Inferior parietal cortex (tissue), 1 donor: ENCODE results near the gene MAPK8IP2.
A peak's percentile ranks its signal among the peaks of the same experiment; 100 is the strongest.

Experiments
- DNase-seq: peaks from one replicate; pipeline ENCODE4 v3.0.0-alpha.2; 2016; ENCODE audit errors: extremely low spot score

MAPK8IP2 gene

DNA sequence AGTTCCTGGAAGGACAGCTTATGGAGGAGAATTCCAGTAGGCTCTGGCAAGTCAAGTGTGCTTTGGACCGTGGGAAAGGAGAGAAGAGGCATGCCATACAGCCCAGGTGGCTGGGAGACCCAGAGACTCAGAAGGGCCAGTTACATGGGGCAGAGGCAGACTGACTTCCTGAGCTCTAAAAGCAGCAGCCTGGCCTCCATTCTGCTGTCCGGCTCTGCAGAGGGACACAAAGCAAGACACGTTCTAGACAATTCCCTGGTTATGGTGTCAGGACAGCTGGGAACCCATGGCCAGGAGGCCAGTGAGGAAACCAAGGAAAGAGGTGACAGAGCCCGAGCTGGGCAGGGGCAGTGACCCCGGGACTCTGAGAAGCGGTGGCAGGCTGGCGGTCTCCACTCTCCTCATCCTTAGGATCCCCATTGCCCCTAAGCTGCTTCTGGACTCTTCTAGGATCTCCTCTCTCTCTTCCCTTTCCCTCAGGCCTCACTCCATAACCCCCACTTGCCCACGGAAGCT lies 25.1 kb upstream of the MAPK8IP2 start:
- DNase-seq, result no peak

DNA sequence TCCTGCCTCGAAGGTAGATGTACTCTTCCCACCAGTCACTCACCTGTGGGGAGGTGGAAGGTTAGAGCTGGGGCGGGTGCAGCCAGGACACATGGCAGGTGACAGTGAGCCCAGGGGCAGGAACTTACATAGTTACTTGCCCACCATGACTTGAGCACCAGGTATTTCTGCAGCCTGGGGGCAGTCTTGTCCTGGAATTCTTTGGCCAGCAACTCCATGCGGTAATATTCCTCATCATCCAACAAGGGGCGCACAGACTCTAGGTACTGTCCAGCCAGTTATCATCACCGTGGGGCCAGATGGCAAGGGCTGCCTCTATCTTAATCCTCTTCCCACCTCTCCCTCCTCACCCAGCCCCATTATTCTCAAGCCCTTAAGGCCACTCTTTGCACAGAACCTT lies 24.5 kb upstream of the MAPK8IP2 start:
- no peak for DNase-seq

DNA sequence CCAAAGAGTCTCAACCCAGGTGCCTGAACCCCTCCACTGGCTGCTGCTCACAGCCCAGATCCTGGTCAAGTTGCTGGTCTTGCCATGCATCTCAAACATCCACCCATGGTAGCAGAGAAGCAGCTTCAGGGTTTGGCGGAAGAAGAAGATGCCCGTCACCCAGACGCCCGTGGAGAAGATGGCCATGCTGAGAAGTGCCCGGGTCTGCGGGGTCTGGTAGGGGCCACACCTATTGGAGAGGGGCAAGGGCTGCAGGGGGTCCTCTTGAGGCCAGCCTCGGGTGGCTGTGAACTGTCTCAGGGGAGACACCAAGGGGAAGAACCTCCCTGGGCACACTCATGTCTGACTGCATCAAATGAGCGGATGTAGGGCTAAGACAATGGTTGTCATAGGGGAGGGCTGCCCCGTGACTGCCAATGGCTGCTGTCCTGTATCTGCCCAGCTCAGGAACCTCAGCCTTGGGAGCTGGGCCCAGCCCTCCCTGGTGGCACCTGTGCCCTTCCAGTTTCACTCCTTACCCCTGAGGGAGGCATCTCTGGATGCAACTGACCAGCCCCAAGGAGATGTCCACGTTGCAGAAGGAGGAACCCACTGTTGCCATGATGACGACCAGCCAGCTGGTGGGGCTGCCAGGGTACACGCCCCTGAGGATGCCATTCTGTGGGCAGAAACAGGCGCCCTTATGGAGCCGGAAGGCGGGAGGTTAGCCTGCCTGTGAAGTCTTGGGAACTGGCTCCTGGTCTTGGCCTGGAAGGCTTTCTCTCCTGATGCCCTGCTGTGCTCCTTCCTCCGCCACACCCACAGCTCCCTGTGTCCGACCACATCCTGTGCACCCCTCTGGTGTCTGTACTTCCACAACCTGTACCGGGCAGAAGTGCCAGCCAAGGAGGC lies 23.5 kb upstream of the MAPK8IP2 start:
- DNase-seq, result no peak

DNA sequence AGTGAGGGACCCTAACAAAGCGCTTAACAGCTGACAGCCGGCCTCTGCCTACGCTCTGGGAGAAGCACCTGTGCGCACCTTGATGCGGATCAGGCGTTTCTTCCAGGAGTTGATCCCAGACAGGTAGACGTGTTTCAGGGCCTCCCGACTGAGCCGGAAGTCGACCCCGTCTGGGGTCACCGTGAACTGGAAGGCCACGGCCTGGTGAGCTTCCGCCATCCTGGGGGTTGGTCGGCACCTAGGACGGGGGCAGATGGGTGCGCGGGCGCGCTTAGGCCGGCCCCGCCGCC lies 23.0 kb upstream of the MAPK8IP2 start:
- no peak for DNase-seq

DNA sequence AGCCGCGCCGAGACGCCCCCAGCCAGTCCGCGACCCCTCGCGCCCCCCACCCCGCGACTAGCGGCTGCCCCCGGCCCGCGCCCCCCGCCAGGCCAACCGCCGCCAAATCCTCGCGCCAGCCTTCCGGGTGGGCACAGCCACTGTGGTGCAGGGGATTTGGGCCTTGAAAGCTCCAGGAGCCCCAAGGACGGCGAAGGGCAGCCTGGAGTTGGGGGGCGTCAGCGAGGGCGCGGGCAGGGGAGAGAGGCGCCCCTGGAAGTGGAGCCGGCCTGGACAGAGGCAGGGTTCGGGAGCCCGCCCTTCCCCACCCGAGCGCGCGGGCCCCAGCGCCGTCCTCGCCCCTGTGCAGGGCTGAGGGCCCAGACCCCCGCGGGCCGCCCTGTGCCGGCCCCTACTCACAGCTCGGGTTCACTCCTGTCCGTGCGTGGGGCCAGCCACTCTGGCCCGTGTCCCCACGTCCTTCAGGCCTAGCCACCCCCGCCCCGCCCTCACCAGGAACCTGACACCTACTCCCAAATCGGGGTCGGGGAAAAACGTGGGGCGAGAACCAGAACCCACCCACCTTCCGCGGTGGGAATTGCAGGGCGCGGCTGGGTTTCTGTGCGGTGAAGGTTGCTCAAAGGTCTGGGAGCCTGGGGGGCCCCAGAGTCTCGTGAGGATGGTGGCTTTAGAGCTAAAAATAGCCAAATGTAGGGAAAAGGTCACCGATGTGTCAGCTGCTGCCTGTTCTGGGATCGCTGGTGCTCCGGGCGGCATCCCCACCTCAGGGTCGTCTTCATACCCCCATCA lies 22.4 kb upstream of the MAPK8IP2 start, which contains the start of gene CPT1B:
TSS of gene CPT1B (minus strand) at position 441 of the 789 bp plus-strand sequence. CDS start 512 bp downstream, outside the sequence.
- DNase-seq, result no peak

DNA sequence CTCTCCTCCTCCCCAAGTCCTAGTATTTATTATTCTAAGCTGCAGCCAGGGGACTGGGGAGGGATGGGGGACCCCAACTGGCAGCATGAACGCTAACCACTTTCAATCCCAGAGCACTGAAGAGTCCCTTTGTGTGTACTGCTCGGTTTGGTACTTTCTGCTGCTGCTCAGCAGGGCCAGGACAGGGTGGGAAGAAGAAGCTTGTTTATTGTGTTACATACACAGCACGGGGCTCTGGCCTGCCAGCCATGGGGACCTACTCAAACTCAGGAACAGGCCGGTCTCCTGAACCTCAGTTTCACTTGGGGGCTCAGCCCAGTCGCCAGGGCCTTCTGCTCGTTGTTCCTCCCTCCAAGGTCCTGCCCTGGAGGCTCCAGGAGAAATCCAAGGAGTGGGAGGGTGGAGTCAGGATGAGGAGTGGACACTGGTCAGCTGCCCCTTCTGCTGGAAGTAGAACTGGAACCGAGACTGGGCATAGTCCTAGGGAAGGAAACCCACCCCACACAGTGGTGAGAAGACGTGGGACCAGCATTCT lies 21.8 kb upstream of the MAPK8IP2 start:
- no peak for DNase-seq

DNA sequence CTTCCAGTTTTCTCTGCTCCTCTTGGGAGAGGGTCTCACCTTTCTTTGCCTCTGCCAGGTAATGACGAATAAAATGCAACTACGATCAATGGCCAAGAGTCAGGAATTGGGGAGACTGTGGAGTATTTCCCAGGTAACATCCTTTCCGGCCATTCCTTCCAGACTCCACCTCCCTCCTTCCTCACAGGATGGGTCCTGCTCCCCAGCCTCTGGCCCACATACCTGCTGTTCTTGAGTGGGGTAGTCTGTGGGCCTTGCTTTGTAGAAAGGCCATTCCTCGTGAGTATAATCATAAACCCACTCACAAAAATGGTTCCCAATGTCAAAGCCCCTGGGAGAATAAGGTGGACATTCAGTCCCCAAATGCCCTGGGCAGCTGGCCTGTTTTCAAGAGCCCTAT lies 20.8 kb upstream of the MAPK8IP2 start:
- DNase-seq, result no peak

DNA sequence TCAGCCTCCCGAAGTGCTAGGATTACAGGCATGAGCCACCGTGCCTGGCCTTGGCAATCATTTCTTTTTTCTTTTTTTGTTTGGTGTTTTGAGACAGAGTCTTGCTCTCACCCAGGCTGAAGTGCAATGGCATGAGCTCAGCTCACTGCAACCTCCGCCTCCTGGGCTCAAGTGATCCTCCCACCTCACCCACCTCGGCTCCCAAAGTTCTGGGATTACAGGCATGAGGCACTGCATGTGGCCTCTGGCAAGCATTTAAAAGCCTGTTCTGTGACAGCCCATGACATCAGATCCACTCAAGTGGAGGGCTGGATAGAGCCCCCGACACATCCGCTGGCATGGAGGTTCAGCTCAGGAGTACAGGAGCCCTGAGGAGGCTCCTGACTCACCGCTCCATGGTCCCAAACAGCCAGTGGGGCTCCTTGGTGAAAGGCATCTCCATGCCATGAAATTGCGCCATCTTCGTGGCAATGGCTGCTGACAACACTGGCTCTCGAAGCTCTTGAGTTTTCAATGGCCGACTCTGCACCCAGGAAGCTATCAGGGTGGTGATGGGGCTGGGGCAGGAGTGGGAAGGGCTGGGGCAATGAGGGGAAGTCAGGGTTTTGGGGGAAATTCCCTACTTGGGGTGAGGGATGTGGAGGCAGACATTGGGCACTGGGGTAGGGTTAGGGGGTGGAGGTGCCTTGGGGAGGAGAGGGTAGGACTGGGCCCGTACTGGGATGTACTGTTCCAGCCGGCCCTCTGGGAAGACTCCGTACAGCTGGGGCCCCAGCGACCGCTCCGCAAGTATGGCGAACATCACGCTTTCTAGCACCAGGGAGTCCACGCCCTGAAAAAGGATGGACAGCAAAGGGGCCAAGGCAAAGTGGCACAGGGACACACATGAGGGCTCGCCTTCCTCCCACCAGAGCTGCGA lies 19.3 kb upstream of the MAPK8IP2 start:
- no peak for DNase-seq

DNA sequence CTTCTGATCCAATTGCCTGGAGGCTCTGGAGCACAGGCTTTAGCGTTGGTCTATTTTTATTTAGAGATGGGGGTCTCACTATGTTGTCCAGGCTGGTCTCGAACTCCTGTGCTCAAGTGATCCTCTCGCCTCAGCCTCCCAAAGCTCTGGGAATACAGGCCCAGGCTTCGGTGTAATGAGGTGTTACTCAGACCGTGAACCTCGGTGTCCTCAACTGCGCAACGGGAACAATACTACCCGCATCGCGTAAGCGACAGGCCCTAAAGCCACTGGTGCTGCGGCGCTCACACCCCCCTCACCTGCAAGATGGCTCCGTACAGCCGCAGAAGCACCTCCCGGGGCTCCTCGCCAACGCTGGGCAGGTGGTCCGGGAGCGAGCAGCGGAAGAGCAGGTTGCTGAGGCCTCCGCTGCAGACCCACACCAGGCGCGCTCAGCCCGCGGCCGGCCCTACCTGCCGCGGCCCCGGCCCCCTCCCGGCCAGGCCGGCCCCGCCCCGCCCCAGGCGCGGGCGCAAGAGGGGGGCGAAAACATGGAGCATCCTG lies 18.6 kb upstream of the MAPK8IP2 start:
- DNase-seq, result no peak

DNA sequence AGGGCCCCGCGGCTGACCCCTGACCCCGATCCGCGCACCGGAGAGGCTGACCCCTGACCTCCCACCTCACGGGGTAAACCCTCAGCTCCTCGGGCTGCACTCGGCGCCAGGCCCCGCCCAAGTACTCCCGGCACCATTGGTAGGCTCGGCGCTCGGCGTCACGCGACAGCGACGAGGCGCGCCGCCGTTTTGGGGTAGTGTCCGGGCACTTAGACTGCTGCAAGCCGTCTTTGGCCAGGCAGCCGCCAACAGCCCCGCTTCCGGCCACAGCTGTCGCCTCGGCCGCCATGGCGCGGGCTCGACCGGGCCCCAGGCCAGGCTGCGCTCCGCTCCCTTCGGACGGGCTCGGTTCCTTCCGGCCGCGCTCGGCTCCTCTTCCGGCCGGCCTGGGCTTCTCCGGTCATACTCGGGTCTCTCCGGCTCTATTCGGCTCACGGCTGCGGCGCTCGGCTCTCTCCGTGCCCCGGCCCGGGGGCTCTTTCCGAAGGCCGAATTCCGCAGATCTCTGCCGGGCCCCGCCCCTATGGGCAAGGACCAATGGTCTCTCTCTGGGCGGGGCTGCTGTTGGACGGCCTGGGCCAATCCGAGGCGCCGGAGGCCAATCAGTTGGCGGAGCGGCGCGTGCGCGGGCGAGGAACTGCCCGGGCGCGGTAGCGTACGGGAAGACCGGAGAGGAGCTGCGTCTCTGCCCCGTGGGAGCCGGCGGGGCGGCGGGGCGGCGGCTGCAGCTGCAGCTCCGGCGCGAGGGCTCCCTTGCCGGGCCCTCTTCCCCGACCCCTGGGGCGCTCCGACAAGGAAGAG lies 17.9 kb upstream of the MAPK8IP2 start, which contains the start of gene CHKB:
TSS of gene CHKB (minus strand) at position 357 of the 801 bp plus-strand sequence. CDS start at position 289, 68 bp downstream.
- DNase-seq, result peak; percentile 97

DNA sequence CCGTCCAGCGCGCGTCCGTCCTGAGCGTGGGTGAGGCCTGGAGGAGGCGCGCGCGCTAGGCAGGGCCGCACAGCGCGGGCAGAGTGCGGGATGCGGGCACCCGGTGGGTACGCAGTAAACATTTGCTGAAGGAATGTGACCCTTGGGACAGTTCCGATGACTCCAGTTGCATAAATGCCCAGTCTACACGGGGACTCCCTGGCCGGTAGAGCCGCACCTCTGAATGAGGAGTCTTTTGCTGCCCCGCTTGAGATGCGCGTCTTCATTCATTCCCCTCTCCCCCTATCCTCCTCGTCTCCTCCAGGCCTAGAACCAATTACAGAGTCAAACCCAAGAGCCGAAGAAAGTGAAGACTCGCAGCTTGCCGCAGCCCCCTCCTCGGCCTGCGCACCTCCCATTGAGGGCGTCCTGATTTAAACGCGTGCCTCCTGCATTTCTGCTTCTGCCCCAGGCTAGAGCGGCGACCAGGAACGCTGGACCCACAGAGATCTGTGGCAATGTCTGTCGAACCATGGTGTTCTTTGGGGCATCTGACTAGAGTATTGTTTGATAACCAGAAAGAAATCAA lies 17.2 kb upstream of the MAPK8IP2 start:
- peak; percentile 43 for DNase-seq

DNA sequence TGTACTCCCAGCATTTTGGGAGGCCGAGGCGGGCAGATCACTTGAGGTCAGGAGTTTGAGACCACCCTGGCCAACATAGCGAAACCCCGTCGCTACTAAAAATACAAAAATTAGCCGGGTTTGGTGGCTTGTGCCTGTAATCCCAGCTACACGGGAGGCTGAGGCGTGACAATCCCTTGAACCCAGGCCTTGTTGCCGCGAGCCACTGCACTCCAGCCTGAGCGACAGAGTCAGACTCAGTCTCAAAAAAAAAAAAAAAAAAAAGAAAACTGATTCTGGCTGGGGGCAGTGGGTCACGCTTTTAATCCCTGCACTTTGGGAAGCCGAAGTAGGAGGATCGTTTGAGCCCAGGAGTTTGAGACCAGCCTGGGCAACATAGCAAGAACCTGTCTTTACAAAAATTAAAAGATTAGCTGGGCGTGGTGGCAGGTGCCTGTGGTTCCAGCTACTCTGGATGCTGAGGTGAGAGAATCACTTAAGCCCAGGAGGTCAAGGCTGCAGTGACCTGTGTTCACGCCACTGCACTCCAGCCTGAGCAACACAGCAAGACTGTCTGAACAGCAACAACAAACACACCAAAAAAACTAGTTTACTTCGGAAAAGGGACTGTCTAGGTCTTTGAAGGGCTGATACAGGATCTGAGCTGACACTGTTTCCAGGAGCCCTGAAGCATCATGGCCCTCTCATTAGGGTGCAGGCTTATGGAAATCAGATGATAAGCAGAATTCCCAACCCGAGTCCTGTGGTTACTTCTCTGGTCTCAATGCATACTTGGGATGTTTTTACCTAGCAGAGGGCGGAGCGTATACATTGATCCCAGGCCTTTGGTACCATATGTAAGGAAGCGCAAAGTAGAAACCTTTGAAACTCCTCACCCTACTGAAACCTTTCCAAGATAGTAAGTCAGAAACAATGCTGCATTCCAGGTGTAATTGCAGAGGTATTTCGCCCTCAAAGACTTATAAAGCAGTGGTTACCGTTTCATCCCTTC lies 16.2 kb upstream of the MAPK8IP2 start:
- no peak for DNase-seq

DNA sequence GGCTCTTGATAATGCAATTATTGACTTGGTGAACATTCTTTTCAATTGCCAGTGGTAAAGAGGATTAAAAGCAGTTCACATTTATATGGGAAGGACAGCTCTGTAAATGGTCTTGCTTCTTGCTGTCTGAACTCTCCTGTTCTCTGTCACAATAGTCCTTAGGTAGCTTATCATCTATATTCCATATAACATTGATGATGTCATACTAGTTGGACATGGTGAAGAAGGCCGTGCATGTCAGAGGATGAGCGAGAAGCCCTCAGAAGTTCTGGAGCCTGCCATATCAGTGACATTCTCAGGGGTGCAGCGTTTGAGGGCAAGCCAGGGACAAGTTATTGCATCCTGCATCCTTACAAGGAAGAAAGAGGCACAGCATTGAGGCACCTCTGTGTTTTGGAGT lies 15.4 kb upstream of the MAPK8IP2 start:
- no peak for DNase-seq

DNA sequence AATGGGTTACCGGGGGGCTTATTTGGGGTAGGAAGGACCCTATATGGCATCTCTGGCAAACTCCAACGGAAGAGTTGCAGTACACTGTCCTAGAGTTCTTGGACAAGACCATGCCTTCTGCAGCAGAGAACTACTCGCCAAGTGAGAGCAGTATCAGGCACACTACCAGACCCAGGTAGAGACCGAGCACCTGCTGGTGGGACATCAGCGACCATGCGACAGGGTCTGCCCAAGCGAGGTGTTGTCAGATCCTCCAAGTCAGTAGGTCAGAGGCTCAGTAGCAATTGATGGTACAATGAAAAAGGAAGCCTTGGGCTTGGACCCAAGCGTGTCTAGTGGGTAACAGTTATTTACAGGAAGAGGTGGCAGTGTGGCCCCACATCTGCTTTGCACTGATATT lies 14.8 kb upstream of the MAPK8IP2 start:
- no peak for DNase-seq

DNA sequence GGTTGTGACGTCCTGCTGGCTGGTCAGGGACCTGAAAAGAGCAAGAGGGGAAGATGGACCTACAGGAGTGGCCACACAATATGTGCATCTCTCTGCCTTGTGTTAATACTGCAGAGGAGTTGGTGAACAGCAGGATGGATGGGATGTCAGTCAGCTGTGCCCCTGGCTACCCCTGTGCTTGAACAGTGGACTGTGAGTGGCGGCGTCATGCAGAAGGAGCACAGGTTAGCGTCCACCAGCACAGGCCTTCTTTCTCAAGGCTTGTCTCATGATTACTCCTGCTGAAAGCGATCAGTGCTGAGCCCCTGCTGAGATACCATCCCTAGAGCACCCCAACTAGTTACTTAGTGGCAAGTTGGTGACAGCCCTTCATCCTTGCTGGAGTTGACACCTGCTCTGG lies 14.2 kb upstream of the MAPK8IP2 start:
- DNase-seq, result no peak

DNA sequence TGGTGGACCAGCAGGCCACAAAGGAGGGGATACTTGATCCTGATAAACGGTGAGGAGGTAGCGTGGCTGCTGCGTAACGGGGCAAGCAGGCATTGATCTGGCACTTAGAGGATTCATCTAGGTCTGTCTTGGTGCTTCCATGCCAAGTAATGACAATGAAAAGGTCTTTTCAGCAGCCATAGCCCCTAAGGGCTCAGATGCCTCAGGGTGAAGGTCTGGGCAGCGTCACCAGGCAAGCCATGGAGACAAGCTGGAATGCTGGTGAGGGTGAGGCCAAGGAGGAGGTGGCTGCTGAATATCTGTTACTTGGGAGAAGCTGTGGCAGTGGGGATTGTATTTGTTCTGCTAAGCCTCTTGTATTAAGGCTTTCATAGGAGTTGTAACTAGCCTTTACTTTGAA lies 13.2 kb upstream of the MAPK8IP2 start:
- DNase-seq, result no peak

DNA sequence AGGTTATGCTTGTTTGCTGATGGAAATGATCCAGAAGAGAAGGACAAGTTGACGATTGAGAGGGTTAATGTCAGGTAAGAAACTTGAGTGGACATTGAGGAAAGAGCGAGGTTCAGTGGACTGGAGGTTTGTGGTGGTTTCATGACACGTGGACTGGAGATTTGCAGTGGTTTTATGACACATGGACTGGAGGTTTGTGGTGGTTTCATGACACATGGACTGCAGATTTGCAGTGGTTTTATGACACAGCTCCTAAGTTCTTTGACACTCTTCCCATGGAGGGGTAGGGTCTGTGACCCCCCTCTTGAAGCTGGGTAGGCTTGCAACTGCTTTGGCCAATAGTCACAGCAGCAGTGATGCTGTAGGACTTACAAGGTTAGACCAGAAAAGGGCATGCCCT lies 5.4 kb upstream of the MAPK8IP2 start:
- no peak for DNase-seq

DNA sequence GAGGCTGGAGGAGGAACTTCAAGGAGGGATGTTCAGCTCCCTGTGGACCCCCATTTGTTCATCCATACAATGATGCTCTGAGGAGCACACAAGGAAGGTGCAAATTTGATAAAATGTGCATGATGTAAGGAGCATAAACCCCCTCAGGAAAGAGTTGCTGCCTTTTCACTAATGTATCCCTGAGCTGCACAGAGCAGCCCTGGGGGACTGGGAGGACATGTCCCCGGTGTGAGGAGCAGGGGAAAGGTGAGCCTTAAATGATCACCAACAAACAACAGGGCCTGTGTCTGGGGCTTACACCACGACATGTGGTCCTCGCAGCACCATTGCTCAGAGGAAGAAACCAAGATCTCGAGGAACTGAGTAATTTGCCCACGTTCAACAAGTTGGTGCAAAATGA lies 3.5 kb upstream of the MAPK8IP2 start:
- no peak for DNase-seq
